HT1080 (cell line): ENCODE data around the gene GOLGA8G. TPM values are rescaled to one million over a fixed set of nuclear protein-coding genes. Genes with fewer than 3 reads are reported as not detected.
"Not testable (repeated sequence)": the region's sequence is repeated elsewhere in the genome, so short reads cannot be mapped to it uniquely, and the experiment has no call there.

Source experiments
- DNase-seq: peaks from one replicate; pipeline ENCODE4 v3.0.0-alpha.2; 2015; ENCODE audit warnings: low read depth
- polyA plus RNA-seq, 2 experiments: library from polyadenylated mRNA; depleted of rRNA; stranded (reverse); fragments of >200 nt; gene quantifications; 2 replicates each; pipeline ENCODE4 v1.2.3, GENCODE V29; 2015
- small RNA-seq: library from RNA; depleted of rRNA; stranded (forward); fragments of <200 nt; gene quantifications from one replicate; pipeline ENCODE3, GENCODE V24; 2014
- total RNA-seq: library from RNA; depleted of rRNA; stranded (reverse); fragments of >200 nt; shearing (Covaris generic); gene quantifications from 2 replicates; pipeline ENCODE4 v1.2.3, GENCODE V29; 2014; rRNA removed

The GOLGA8G gene
- total RNA-seq = not detected in 2 replicates
- polyA plus RNA-seq (2015; cell fraction: cytosol; rRNA removed) = not detected in 2 replicates
- not detected in 2 replicates for polyA plus RNA-seq (2015; cell fraction: nucleus; rRNA removed)

GRCh38 chr15:28532954-28533353, at the start of gene GOLGA8G:
Gene GOLGA8G (minus strand): TSS chr15:28532971. CDS start chr15:28532909, 62 bp downstream.
- peak; percentile 0 for DNase-seq

- DNase-seq = not testable (repeated sequence)
Observed at GRCh38 chr15:28573351-28573750, 40.6 kb upstream of the GOLGA8G start.

GRCh38 chr15:28553268-28553667, 20.5 kb upstream of the GOLGA8G start, which contains the start of gene GOLGA6L25:
Gene GOLGA6L25 (plus strand): TSS chr15:28553568. CDS start chr15:28553629, 61 bp downstream.
- DNase-seq = not testable (repeated sequence)

GRCh38 chr15:28515208-28515607, 17.6 kb downstream of the GOLGA8G start:
- not testable (repeated sequence) for DNase-seq

GRCh38 chr15:28514128-28514527, 18.6 kb downstream of the GOLGA8G start:
- not testable (repeated sequence) for DNase-seq

- DNase-seq = not testable (repeated sequence)
Observed at GRCh38 chr15:28508217-28508889, 24.4 kb downstream of the GOLGA8G start.

- DNase-seq = not testable (repeated sequence)
Observed at GRCh38 chr15:28481340-28481739, 51.4 kb downstream of the GOLGA8G start.

Small RNA genes lying within 50 kb of the gene (small RNA-seq; reads per million reads assigned to genes)
- gene AC138749.2 (not detected), gene AC138749.4 (not detected), gene AC138749.5 (not detected), gene MIR4509-3 (not detected), gene RF00017 (not detected)

Other genes starting within 250 kb of the GOLGA8G start
- gene HERC2, start 210.8 kb downstream of the GOLGA8G start, total RNA-seq = 33.1 TPM in 2 replicates
- not detected in 2 replicates for gene GOLGA6L24, start 174.9 kb downstream of the GOLGA8G start, total RNA-seq
- not detected in 2 replicates for gene GOLGA8F, start 154.3 kb downstream of the GOLGA8G start, total RNA-seq
- gene GOLGA6L25, start 20.6 kb upstream of the GOLGA8G start, total RNA-seq = not detected in 2 replicates
- not detected in 2 replicates for gene GOLGA8M, start 179.4 kb upstream of the GOLGA8G start, total RNA-seq